CD4-positive, alpha-beta T cell treated with Interferon alpha-2 for 1 hour (primary cell): ENCODE data around the gene RSKR.
A peak's percentile ranks its signal among the peaks of the same experiment; 100 is the strongest.
"Not testable (repeated sequence)": the region's sequence is repeated elsewhere in the genome, so short reads cannot be mapped to it uniquely, and the experiment has no call there.

Experiments
- DNase-seq, 2 donors: peaks; one replicate each; pipeline ENCODE4 v3.0.0-alpha.2; 2020 to 2022

Gene RSKR

GRCh38 chr17:28622186-28622585 lies 8.2 kb upstream of the RSKR start:
- DNase-seq, result no peak

GRCh38 chr17:28620010-28620409 lies 6.0 kb upstream of the RSKR start:
- no peak for DNase-seq

DNA sequence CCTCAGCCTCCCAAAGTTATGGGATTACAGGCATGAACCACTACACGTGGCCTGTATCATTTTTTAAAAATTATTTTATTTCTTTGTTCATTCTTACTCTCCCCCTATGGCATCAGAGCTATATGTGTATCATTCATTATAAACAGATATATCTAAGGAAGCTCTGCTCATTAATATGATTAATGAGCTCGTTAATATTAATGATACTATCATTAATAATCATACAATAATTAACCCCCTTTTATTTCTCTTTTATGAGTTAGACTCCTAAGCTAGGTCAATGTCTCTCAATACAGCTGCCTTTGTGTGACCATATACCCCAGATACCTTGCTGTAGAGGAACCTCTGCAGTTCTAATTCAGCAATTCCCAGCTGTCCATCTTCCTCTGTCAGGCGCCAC lies 4.5 kb upstream of the RSKR start:
- no peak for DNase-seq

GRCh38 chr17:28616281-28616680 lies 2.3 kb upstream of the RSKR start:
- no peak for DNase-seq

DNA sequence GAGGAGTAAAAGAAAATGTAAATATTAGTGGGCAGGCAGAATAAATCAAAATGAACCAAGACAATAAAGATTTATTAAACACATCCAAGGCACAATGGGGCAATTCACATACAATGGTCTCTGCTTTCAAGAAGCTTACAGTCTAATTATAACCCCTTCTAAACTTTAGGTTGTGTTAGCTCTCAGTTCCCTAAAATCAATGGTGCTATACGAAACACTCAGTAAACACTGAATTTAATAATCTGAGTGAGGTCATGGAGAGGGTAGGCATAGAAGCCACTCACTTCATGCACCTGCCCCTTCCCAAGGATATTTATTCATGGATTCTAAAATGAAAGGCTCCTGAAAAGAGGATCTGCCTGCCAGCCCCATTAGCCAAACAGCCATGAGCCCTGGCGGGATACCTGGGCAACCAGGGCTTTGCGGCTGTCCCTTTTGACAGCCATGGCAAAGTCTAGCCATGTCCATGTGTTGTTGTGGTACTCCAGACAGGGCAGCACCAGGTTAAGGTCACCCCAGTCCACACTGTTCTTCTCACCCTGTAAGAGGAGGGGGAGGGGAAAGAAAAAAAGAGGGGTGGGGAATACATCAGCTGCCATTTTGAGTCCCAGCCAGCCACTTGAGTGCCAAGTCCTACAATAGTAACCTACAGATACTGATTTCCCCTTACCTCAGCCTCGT lies 1.4 kb upstream of the RSKR start:
- no peak for DNase-seq

DNA sequence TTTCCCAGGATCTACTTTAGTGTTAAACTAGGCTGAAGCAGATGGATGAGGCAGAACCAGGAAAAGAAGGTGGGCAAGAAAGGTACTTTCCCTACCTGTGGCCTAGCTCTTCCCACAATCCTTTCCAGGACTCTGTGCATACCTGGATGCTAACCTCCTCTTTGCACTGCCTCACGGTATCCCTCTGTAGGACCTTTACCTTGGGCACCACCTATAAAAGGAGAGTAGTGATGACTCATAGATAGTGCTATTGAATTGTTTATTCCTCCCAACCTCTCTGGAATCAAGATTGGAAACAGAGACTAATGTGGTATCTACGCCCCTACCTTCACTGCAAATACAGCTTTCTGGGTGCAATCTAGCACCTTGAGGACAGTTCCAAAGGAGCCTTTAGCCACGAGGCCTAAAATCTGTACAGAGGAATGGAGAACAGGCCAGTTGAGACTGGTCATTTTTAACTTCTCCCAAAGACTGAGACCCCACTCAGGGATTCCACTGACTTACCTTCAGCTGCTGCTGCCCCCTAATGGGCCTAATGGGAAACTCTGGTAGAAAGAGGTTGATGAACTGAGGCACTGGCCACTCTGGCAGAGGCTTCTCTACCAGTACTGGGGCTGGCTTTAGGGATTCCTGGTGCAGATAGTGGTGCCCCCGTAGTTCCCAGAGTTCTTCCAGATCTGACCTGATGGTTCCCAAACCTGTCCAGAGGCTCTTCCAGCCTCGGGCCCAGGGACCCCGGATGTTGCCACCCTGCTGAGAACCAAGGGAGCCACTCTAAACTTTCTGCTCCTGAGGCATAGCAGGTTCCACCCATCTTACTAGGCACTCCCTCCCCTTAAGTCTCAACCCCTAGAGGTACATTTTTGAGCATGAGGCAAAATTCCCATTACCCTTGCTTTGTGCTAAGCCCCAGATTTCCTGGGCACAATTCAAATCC lies 781 bp downstream of the RSKR start:
- peak; percentile 9 to 54 for DNase-seq

DNA sequence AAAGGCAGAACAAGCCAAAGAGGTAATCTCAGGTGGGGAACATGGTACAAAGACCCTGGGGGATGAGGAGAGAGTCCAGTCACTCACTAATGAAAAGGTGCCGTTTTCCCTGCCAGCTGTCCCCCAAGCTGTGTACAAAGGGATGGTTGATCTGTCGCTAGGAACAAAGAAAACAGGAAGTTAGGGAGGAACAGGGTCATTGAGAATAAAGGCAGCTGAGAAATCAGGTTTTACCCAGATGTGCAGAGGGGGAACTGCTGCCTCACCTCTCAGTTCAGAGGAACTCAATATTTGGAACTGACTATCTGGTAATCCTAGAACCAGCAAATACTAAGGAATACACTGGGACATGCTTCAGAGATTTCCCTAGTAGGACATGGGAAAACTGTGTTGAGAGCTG lies 1.5 kb downstream of the RSKR start:
- DNase-seq, result no peak

- DNase-seq, result no peak
Observed at GRCh38 chr17:28610376-28610775, 3.6 kb downstream of the RSKR start.

GRCh38 chr17:28604031-28604430 lies 10.0 kb downstream of the RSKR start:
- DNase-seq, result not testable (repeated sequence)

DNA sequence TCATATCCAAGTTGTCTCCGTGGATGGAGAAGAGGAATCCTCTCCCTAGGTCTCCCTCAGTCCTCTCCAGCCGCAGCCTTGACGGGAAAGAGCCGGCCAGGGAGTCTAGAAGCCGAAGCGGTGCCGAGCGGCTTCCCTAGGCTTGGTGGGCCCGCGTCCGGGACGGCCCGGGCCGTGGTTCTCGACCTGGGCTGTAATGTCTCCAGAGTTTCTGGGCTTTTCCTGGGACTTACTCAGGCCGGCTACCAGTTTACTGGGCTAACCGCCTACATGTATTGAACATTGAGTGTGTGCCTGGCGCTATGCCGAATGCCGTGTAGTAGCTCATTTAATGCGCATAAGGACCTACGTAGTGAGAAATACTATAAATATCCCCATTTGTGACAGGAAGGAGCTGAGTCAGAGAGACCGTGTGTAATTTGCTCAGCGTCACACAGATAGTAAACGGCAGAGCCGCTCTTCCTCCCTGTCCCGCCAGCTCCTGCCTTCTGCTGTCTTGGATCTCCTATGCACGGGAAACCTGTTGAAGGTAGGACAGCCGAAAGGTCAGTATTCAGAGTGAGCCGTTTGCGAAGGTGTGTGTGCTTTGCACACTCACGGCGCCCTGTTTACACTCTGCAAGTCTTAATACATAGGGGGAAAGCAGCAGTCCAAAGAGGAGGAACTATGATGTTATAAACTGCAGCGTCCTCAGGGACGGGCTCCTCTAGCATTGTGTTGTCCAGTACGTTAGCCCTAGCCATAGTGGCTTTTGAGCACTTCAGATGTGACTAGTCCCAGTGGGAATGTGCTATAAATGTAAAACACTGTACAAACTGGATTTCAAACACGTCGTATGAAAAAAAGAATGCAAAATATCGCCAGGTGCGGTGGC lies 14.4 kb downstream of the RSKR start:
- DNase-seq, result peak; percentile 57 to 72

DNA sequence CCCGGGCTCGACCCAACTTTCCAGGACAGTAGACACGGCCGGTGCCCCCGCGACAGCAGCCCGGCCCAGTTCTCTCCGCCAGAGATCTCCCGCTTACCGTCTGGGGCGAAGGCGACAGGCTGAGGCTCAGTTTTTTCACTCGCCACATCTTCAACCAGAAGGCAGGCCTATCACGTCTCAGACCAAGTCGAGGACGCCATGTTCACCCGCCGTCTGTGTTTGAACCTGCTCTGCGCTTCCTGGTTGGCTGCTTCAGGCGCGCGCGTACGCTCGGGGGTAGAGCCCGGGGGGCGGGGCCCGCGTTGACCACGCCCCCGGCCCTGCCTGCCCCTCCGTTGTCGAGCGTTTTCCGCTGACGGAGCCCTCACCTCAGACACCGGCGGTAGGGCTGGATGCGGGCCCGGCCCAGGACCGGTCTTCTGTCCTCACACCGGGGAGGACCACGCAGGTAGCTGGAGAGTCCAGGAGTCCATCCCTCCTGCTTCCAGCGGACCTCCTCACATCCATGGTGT lies 15.1 kb downstream of the RSKR start, which contains the start of gene SPAG5:
TSS of gene SPAG5 (minus strand) at position 227 of the 512 bp plus-strand sequence. CDS start at position 148, 79 bp downstream.
- DNase-seq, result peak; percentile 94 to 96

GRCh38 chr17:28598389-28598788 lies 15.6 kb downstream of the RSKR start:
- no peak for DNase-seq

- no peak for DNase-seq
Observed at GRCh38 chr17:28597606-28598383, 16.2 kb downstream of the RSKR start.

DNA sequence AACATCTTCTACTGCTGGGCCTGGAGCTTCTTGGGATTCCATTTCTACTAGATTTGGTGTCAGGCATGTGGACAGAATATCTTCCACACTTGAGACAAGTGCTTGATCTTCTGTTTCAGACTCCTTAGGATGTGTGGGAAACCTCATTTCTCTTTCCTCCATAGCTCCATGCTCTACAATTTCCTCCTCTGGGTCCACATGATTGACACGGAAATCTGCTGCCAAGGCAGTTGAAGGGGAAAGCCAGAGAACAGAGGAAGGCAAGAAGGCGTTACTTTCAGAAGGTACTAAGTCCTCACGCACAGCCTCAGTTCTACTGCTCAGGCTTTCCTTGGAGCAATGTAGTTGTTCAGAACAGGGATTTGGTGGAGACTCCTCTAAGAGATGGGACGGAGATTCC lies 21.7 kb downstream of the RSKR start:
- no peak for DNase-seq

DNA sequence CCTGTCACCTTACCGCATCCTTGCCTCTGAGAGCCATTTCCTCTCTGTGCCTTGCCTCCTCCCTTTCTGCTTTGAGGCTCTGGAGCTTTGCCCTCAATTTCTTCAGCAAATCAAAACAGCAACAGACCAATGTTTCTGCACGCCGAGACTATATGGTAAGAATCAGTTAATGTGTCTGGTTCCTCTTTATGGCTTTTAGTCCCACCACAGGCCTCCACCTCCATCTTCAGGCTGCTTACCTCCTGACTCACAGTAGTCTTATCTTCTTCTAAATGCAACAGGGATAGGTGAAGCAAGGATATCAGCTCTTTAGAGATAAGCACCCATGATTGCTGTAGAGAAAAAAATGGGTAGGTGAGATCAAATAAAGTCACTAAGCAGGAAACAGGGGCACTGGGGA lies 28.1 kb downstream of the RSKR start:
- DNase-seq, result no peak

DNA sequence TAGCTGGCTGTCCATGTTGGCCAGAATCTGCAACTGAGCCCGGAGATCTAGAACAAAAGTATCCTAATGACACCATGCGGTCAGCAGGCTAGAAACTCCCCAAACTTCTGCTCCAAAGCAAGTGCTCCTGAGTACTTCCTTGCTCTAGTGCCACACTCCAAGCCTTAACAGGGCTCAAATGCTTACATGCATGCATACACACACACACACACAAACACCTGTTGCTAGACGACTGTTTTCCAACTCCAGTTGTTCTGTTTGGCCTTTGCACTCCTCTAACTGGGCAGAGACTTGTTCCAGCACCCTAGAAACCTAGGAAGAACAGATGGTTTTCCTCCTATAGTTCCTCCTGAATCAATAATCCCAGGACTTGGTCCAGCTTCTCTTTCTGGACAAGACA lies 29.6 kb downstream of the RSKR start:
- no peak for DNase-seq

- DNase-seq, result no peak
Observed at GRCh38 chr17:28582513-28582912, 31.5 kb downstream of the RSKR start.

DNA sequence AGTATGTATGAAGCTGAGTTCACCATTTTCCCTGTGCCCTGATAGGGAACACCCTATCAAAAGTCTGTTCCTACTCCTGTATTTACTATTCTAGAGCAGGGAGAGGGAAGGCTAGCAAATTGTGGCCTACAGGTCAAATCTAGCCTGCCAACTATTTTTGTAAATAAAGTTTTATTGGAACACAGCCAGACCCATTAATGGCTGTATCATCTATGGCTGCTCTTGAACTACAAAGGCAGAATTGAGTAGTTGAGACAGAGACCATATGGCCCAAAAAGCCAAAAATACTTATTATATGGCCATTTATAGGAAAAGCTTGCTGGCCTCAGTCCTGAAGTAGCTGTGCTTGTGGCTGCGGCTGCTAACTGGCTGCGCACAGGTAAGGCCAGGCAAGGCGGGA lies 33.0 kb downstream of the RSKR start:
- DNase-seq, result no peak

DNA sequence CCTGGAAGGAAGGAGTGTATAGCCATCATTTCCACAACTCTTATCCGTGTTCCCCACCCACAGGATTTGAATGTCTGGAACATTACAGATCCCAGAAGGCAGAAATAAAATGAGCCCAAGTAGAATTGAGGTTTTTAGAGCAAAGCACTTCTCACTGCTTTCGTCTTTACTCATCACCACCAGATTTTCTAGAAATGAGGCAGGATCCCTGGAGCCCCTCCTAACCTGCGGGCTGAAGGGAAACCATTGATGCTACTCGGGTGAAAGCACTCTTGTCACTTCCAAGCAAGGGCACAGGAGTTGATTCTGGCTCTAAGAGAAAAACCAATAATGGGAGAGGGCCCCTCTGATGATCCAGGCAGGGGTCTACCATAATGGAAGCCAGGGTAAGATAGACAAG lies 34.5 kb downstream of the RSKR start:
- no peak for DNase-seq

GRCh38 chr17:28578246-28579195 lies 35.5 kb downstream of the RSKR start:
- DNase-seq, result no peak

DNA sequence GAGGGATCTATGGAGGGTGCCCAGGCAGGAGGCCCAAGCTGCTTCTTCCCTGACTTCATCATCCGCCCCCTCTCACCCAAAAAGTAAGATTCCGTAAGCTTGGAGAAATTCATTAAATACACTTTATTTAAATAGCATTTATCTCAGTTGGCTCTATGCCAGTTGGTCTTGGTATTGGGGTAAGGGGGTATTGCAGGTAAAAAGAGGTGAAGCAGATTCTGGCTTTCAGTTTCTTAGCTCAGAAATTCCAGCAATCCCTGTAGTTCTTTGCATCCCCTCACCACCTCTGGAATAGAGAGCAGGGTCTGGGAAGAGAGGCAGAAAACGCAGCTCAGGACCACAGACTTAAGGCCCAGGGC lies 36.5 kb downstream of the RSKR start:
- no peak for DNase-seq
